ENCODE data around the gene AFF4.
"Not testable (repeated sequence)": the region's sequence is repeated elsewhere in the genome, so short reads cannot be mapped to it uniquely, and the experiment has no call there.

Gene AFF4

GRCh38 chr5:132953710-132954109, 9.7 kb downstream of the AFF4 start:
- no peak overlapping the region for H3K4me3 ChIP-seq (ENCODE audit: low read depth, low read length)

GRCh38 chr5:132952829-132953228, 10.6 kb downstream of the AFF4 start:
- H3K4me3 ChIP-seq (ENCODE audit: low read depth, low read length) = no peak overlapping the region

DNA sequence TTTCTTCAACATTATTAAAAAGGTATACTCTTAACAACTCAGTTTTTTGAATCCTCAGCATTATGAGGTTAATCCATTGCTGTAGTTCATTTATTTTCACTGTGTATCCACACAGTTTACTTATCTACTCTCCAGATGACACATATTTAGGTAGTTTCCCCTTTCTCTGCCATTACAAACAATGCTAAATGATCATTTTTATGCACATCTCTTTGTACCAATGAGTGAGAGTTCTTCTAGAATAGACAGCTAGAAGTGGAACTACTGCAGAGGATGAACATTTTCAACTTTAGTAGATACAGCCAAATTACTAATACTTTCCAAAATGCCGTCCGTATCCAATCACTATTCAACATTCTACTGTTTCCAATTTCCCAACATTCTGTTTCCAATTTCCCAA, 11.5 kb downstream of the AFF4 start:
- H3K4me3 ChIP-seq (ENCODE audit: low read depth, low read length) = no peak overlapping the region

DNA sequence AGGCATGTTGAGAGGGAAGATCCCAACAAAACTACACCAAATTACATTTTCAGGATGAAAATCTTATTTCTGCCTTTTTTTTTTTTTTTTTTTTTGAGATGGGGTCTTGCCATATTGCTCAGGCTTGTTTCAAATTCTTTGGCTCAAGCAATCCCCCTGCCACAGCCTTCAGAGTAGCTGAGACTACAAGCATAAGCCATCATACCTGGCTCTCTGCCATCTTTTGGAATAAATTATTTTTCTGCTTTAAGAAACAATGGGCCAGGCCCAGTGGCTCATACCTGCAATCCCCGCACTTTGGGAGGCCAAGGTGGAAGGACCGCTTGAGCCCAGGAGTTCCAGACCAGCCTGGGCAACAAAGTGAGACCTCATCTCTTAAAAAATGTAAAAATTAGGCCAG, 14.3 kb downstream of the AFF4 start:
- H3K4me3 ChIP-seq (ENCODE audit: low read depth, low read length) = no peak overlapping the region

DNA sequence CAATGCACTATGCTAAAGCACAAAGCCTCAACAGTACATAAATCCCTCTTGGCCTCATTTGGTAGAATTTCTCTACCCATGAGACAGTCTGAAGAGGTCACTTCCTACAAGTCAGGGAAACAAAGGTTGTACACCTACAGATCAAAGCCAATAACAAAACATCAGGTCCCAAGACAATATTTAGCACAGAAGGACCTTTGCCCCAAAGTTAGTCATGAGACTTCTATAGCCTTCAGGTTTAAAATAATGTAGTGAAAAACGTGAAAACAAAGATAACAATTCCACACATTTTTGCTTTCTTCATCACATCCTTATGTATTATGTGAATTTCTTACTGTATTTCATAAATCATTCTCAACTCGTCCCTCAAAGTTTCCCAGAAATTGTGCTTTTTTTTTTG, 15.8 kb downstream of the AFF4 start:
- H3K4me3 ChIP-seq (ENCODE audit: low read depth, low read length) = no peak overlapping the region

- not testable (repeated sequence) for H3K4me3 ChIP-seq (ENCODE audit: low read depth, low read length)
These were observed 18.1 kb downstream of the AFF4 start for GRCh38 chr5:132945315-132945714.

- no peak overlapping the region for H3K4me3 ChIP-seq (ENCODE audit: low read depth, low read length)
These were observed 19.9 kb downstream of the AFF4 start for GRCh38 chr5:132943362-132944022.

DNA sequence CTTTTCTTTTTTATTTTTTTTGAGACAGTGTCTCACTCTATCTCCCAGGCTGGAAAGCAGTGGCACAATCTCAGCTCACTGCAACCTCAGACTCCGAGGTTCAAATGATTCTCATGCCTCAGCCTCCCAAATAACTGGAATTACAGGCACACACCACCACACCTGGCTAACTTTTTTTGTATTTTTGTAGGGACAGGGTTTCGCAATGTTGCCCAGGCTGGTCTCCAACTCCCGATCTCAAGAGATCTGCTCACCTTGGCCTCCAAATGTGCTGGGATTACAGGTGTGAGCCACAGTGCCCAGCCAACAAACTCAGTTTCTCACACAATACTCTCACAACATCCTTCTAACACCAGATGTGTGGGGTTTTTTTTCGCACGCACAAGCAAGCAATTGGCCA, 22.1 kb downstream of the AFF4 start:
- no peak overlapping the region for H3K4me3 ChIP-seq (ENCODE audit: low read depth, low read length)

DNA sequence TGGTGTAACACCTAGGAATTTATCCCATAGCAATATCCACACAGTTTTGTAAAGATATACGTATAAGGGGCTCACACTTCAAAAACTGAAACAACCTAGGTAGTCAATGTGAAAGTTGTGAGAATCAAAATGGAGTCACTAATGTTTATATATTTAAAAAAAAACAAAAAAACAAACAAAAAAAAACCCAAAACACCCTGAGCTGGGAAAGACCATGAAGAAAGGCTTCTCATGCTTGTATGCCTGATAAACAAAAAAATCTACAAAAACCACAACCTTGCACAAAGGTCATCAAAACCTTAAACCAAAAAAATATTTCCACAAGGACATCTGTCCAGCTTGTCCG, 35.4 kb downstream of the AFF4 start:
- H3K4me3 ChIP-seq (ENCODE audit: low read depth, low read length) = no peak overlapping the region

GRCh38 chr5:132927355-132928061, 35.9 kb downstream of the AFF4 start:
- H3K4me3 ChIP-seq (ENCODE audit: low read depth, low read length) = no peak overlapping the region

DNA sequence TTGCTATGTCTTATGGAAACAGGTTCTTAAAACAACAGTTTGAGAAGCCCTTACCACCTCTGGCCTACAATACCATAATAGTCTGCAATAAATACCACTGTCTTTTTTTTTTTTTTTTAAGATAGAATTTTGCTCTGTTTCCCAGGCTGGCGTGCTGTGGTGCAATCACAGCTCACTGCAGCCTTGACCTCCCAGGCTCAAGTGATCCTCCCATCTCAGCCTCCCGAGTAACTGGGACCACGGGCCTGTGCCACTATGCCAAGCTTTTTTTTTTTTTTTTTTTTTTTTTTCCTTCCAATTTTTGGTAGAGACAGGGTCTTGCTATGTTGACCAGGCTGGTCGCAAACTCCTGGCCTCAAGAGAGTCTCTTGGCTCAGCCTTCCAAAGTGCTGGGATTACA, 37.0 kb downstream of the AFF4 start:
- H3K4me3 ChIP-seq (ENCODE audit: low read depth, low read length) = no peak overlapping the region

GRCh38 chr5:132916086-132916485, 47.3 kb downstream of the AFF4 start:
- no peak overlapping the region for H3K4me3 ChIP-seq (ENCODE audit: low read depth, low read length)

- no peak overlapping the region for H3K4me3 ChIP-seq (ENCODE audit: low read depth, low read length)
These were observed 47.8 kb downstream of the AFF4 start for GRCh38 chr5:132915681-132916080.

- H3K4me3 ChIP-seq (ENCODE audit: low read depth, low read length) = no peak overlapping the region
These were observed 53.7 kb downstream of the AFF4 start for GRCh38 chr5:132909702-132910101.

DNA sequence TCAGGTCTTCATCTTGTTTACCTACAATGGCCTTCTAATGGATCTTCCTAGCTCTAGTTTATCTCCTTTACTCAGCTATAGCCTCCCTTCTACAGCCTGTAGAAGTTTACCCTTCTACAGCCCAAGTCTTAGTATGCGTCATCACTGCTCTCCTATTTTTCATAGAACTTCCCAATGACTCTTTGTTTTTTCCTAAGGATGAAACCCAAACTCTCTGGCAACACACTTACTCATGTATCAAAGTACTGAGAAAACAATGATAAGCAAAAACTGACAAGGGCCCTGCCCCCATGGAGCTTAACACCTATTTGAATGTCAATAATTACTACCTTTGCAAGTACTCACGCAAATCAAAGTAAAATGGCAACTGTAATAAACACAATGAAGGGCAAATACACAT, 56.3 kb downstream of the AFF4 start:
- H3K4me3 ChIP-seq (ENCODE audit: low read depth, low read length) = no peak overlapping the region

DNA sequence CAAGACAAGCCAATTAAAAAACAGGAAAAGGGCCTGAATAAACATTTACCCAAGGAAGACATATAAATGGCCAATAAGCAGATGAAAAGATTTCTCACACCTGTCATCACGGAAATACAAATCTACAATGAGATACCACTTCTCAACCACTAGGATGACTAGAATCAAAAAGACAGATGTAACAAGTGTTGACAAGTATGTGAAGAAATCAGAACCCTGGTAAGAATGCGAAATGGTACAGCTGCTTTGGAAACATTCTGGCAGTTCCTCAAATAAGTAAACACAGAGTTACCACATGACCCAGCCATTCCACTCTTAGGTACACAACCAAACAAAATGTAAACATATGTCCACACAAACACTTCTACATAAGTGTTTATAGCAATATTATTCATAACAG, 57.5 kb downstream of the AFF4 start:
- no peak overlapping the region for H3K4me3 ChIP-seq (ENCODE audit: low read depth, low read length)

GRCh38 chr5:132901730-132902129, 61.7 kb downstream of the AFF4 start:
- H3K4me3 ChIP-seq (ENCODE audit: low read depth, low read length) = no peak overlapping the region

- no peak overlapping the region for H3K4me3 ChIP-seq (ENCODE audit: low read depth, low read length)
These were observed 62.4 kb downstream of the AFF4 start for GRCh38 chr5:132901036-132901435.

- no peak overlapping the region for H3K4me3 ChIP-seq (ENCODE audit: low read depth, low read length)
These were observed 65.3 kb downstream of the AFF4 start for GRCh38 chr5:132898094-132898493.

DNA sequence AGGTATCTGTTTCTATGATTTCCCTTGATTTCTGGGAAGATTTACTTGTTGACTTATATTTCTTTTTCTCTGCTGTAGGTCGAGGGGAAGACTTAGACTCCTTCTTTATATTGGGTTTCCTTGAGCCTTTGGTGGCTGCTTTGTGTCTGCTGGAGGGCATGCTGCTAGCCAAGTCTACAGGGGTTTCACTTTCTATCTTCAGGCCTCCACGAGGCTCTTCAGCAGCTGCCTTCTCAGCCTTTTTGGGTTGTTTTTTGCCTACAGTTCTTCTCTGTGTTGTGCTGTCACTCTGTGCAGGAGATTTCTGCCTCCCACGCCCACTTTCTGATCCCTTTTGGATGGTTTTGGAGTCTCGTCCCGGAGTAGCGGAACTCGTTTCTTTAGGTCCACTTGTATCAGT, 66.7 kb downstream of the AFF4 start:
- H3K4me3 ChIP-seq (ENCODE audit: low read depth, low read length) = no peak overlapping the region

GRCh38 chr5:132895719-132896305, 67.6 kb downstream of the AFF4 start:
- no peak overlapping the region for H3K4me3 ChIP-seq (ENCODE audit: low read depth, low read length)

GRCh38 chr5:132890817-132891216, 72.6 kb downstream of the AFF4 start:
- no peak overlapping the region for H3K4me3 ChIP-seq (ENCODE audit: low read depth, low read length)

DNA sequence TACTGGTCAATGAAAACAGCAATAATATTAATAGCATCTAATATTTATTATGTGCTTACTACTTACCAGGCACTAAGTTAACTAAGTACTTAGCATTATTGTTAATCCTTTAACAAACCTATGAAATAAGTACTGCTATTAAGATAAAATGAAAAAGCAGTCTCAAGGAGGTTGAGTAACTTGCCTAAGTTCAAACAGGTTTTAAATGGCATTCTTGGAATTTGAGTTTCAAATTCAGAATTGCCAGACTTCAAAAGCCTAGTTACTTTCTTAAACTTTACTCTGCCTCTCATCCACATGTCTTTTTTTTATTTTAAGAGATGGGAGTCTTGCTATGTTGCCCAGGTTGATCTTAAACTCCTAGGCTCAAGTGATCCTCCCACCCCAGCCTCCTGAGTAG, 73.9 kb downstream of the AFF4 start:
- H3K4me3 ChIP-seq (ENCODE audit: low read depth, low read length) = no peak overlapping the region
